Vagina (tissue), 2 donors: ENCODE data around the gene ASS1.

Source experiments
- POLR2A ChIP-seq, 2 donors: fragments of 450-650 bp; IDR thresholded peaks; one replicate each; pipeline ENCODE4 v1.6.1; 2017; ENCODE audit warnings: antibody characterized with exemption in 2 of 2, mild to moderate bottlenecking in 2 of 2, moderate library complexity in 2 of 2
- TF ChIP-seq, protein P1 (sequence below), 3 experiments: fragments of 450-650 bp in 2 of 3; fragments of 200-600 bp in 1 of 3; sonication (generic) in 1 of 3; IDR thresholded peaks; one replicate each; pipeline ENCODE4 v1.5.1; 2017 to 2019; ENCODE audit warnings: antibody characterized with exemption in 3 of 3, mild to moderate bottlenecking in 2 of 3, moderate library complexity in 2 of 3

DNA sequence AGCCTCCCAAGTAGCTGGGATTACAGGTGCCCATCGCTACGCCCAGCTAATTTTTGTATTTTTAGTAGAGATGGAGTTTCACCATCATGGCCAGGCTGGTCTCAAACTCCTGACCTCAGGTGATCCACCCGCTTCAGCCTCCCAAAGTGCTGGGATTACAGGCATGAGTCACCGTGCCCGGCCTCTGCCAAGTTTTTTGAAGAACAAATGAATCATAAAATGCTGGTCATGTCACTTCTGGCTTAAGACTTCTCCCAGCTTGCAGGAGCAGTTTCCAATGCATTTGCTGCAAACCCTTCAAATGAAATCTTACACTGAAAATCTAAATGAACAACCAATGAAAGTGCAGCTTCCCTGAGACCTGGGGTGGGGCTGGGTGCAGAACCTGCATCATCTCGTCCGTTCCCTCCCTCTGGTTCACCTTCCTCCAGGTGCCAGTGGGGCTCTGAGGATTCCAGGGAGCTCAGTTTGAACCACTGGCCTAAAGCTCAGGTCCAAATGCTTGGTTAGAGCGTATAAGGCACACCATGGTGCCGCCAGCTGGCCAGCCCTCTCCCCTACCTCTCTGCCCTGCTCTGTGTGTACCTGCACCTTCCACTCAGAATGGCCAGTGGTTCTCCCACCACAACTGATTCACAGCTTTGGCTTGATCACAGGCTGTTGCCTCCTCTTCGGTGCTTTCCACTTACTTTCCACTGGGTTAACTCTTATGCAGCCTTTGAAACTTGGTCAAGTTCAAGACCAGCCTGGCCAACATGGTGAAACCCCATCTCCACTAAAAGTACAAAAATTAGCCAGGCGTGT, 94.9 kb downstream of the ASS1 start:
- TF ChIP-seq, protein P1, sequence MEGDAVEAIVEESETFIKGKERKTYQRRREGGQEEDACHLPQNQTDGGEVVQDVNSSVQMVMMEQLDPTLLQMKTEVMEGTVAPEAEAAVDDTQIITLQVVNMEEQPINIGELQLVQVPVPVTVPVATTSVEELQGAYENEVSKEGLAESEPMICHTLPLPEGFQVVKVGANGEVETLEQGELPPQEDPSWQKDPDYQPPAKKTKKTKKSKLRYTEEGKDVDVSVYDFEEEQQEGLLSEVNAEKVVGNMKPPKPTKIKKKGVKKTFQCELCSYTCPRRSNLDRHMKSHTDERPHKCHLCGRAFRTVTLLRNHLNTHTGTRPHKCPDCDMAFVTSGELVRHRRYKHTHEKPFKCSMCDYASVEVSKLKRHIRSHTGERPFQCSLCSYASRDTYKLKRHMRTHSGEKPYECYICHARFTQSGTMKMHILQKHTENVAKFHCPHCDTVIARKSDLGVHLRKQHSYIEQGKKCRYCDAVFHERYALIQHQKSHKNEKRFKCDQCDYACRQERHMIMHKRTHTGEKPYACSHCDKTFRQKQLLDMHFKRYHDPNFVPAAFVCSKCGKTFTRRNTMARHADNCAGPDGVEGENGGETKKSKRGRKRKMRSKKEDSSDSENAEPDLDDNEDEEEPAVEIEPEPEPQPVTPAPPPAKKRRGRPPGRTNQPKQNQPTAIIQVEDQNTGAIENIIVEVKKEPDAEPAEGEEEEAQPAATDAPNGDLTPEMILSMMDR (IDR thresholded peaks at IDR 0.05) = no peak
- no peak for TF ChIP-seq POLR2A (IDR thresholded peaks at IDR 0.05)
